ENCODE results near the gene ADAP1.
A peak's percentile ranks its signal among the peaks of the same experiment; 100 is the strongest.

ADAP1 gene

DNA sequence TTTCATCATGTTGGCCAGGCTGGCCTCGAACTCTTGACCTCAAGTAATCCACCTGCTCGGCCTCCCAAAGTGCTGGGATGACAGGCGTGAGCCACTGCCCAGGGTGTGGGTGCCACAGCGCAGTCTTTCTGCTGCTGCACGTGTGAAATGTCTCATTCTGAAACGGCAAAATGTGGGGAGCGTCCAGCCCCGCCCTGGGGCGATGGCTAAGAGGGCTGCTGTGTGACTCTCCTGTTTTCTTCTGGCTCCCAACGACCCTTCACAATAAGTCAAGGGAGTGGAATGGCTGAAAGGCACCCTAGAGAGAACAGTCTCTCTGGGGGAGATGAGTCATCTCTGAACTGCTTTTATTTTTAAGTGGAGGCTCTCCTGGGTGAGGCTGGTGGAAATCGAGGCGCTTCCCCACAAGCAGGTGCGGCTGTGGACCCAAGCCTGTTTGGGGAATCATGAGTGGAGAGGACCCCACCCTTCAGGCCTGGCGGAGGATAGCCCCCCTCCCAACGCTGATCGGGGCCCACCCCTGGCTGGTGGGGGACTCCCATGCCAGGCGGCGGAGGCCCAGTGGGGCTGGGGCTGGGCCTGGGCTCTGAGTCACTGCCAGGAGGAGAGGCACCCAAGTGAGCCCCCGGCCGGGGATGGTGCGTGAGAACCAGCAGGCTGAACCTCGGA is 18.0 kb downstream of the ADAP1 start:
- TF ChIP-seq POLR2A (IDR thresholded peaks at IDR 0.05; ENCODE audit: low read depth, low read length) (no peak), POLR2AphosphoS5 (IDR thresholded peaks at IDR 0.05; ENCODE audit: low read depth, low read length) (no peak), TAF1 (IDR thresholded peaks at IDR 0.05; ENCODE audit: borderline replicate concordance, low read depth, low read length) (no peak)
- FAIRE-seq (peak; percentile 93), DNase-seq (ENCODE audit: insufficient read length) (peak; percentile 88)

GRCh38 chr7:935874-936385 is 18.6 kb downstream of the ADAP1 start:
- no peak for TF ChIP-seq TAF1 (IDR thresholded peaks at IDR 0.05; ENCODE audit: borderline replicate concordance, low read depth, low read length)
- TF ChIP-seq POLR2A (IDR thresholded peaks at IDR 0.05; ENCODE audit: low read depth, low read length): no peak
- TF ChIP-seq POLR2AphosphoS5 (IDR thresholded peaks at IDR 0.05; ENCODE audit: low read depth, low read length): no peak

DNA sequence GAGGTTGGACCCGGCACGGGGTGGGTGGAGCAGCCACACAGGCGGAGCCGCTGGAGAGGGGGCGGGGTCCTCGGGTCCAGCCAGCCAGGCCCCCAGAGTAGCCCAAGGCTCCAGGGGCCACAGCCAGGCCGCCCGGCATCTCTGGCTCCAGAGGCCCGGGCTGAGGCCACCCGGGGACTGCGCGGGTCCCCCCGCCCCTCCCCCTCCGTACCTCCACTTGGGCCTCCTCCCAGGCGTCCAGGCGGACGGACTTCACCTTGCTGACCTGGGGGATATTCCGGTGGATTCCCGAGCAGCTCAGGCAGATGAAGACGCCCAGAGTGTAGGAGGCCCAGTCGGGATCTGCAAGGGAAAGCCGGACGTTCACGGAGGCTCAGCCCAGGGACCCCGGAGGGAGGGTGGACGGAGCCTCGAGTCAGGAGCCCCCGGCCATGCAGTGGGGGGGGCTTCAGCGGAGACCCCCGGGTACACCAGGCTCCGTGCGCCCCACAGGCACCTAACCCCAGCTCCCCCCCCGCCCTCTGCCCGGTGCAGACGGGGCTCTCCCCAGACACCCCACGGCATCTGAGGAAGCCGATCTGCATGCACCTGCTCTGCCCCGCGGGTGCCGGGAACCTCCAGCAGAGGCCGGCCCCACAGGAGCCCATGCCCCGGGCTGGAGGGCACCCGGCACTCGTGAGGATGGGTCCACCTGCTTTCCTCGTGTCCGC is 19.2 kb downstream of the ADAP1 start:
- TF ChIP-seq POLR2AphosphoS5 (IDR thresholded peaks at IDR 0.05; ENCODE audit: low read depth, low read length) (no peak), TAF1 (IDR thresholded peaks at IDR 0.05; ENCODE audit: borderline replicate concordance, low read depth, low read length) (no peak), POLR2A (IDR thresholded peaks at IDR 0.05; ENCODE audit: low read depth, low read length) (no peak)
- DNase-seq (ENCODE audit: insufficient read length): no peak
- FAIRE-seq: no peak

More at GRCh38 chr7:935874-936385, 18.6 kb downstream of the ADAP1 start:
- no peak for DNase-seq (ENCODE audit: insufficient read length)
- FAIRE-seq: peak; percentile 5

GRCh38 chr7:934469-935163 is 19.9 kb downstream of the ADAP1 start:
- FAIRE-seq (no peak), DNase-seq (ENCODE audit: insufficient read length) (no peak)
- TF ChIP-seq TAF1 (IDR thresholded peaks at IDR 0.05; ENCODE audit: borderline replicate concordance, low read depth, low read length) (no peak), POLR2A (IDR thresholded peaks at IDR 0.05; ENCODE audit: low read depth, low read length) (no peak), POLR2AphosphoS5 (IDR thresholded peaks at IDR 0.05; ENCODE audit: low read depth, low read length) (no peak)

DNA sequence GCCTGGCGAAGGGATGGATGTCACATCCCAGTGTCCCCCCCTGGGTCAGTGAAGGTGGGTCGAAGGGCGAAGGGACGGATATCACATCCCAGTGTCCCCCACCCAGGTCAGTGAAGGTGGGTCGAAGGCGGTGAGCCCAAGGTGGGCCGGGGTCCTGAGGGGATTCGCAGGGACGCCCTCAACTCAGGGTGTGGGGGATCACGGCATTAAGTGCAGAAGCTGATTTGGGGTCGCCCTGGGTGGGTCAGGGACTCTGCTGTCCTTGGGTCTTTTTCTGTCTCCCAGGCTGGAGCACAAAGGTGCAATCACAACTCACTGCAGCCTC is 21.9 kb downstream of the ADAP1 start:
- DNase-seq (ENCODE audit: insufficient read length): no peak
- no peak for FAIRE-seq
- TF ChIP-seq TAF1 (IDR thresholded peaks at IDR 0.05; ENCODE audit: borderline replicate concordance, low read depth, low read length): no peak
- TF ChIP-seq POLR2AphosphoS5 (IDR thresholded peaks at IDR 0.05; ENCODE audit: low read depth, low read length): no peak

DNA sequence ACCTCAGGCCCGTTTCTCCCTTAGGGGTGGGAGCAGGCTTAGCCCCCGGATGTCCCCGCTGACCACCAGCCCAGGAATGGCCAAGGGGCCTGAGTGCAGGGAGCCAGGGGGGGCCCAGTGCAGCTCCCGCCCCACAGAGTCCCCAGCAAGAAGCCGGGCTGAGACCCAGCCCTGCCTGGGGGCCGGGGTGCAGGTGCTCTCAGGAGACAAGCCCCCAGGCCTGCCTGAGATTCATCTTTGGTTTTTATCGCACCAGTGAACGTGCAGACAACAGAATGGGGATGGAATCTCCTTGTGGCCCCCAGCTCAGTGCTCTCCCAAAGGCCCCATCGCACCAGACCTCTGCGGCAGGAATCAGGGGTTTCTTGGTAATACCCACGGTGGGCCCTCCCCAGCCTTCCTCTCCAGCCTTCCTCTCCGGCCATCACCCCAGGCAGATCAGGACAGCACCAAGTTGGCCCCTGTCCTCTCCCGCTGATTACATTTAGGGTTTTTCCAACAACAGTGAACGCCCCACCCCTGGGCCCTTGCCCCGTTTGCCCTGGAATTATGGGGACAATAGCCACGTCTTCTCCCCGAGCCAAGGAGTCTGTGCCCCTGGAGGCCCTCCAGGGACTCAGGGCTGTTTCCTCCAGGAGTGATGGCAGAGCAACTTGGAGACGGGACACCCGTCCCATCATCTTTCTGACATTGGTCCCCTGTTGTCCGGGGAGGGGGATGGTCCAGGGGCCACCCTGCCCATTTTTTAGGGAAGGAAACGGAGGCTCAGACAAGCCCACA is 22.4 kb downstream of the ADAP1 start:
- TF ChIP-seq TAF1 (IDR thresholded peaks at IDR 0.05; ENCODE audit: borderline replicate concordance, low read depth, low read length): no peak
- TF ChIP-seq POLR2AphosphoS5 (IDR thresholded peaks at IDR 0.05; ENCODE audit: low read depth, low read length): no peak
- TF ChIP-seq POLR2A (IDR thresholded peaks at IDR 0.05; ENCODE audit: low read depth, low read length): no peak
- FAIRE-seq: no peak
- DNase-seq (ENCODE audit: insufficient read length): no peak

GRCh38 chr7:930975-931758 is 23.3 kb downstream of the ADAP1 start:
- no peak for FAIRE-seq
- no peak for TF ChIP-seq POLR2AphosphoS5 (IDR thresholded peaks at IDR 0.05; ENCODE audit: low read depth, low read length)
- TF ChIP-seq POLR2A (IDR thresholded peaks at IDR 0.05; ENCODE audit: low read depth, low read length): no peak
- TF ChIP-seq TAF1 (IDR thresholded peaks at IDR 0.05; ENCODE audit: borderline replicate concordance, low read depth, low read length): no peak
- DNase-seq (ENCODE audit: insufficient read length): no peak

GRCh38 chr7:929311-929711 is 25.2 kb downstream of the ADAP1 start:
- no peak for DNase-seq (ENCODE audit: insufficient read length)
- TF ChIP-seq POLR2AphosphoS5 (IDR thresholded peaks at IDR 0.05; ENCODE audit: low read depth, low read length): no peak
- no peak for TF ChIP-seq TAF1 (IDR thresholded peaks at IDR 0.05; ENCODE audit: borderline replicate concordance, low read depth, low read length)
- TF ChIP-seq POLR2A (IDR thresholded peaks at IDR 0.05; ENCODE audit: low read depth, low read length): no peak
- FAIRE-seq: no peak

DNA sequence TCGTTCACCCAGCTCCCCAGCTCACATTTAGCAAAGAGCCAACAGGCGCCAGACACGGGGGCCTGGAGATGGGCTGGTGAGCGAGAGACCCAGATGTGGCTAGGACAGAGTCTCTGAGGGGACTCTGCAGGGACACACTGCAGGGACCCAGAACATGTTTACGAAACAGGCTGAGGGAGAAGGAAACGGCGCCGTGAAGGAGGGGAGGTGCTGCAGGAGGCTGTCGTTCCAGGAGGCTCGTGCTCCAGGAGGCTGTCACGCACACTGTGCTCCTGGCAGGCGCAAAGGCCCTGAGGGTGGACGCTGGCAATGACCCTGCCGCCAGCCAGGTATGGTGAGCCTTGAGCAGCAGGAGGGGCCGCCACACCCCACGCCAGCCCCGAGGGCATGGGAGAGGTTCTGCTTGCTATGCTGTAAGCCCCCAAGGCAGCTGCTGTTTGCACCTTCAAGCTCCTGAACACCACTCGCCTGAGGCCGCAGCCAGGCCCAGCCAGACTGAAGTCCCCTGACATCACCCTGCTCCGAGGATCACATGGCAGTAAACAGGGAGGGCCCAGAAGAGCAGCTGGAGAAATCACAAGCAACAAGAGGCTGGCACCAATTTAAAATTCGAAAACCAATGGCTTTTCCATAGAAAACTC is 27.3 kb downstream of the ADAP1 start:
- FAIRE-seq (no peak), DNase-seq (ENCODE audit: insufficient read length) (no peak)
- no peak for TF ChIP-seq TAF1 (IDR thresholded peaks at IDR 0.05; ENCODE audit: borderline replicate concordance, low read depth, low read length)
- no peak for TF ChIP-seq POLR2AphosphoS5 (IDR thresholded peaks at IDR 0.05; ENCODE audit: low read depth, low read length)
